ENCODE measurements around the gene KLHL36. TPM values are rescaled to one million over a fixed set of nuclear protein-coding genes. Genes with fewer than 3 reads are reported as not detected.
A peak's percentile ranks its signal among the peaks of the same experiment; 100 is the strongest.

KLHL36 gene
- total RNA-seq, 6 donors from 2014 or later = 44.1 to 92.2 (median 54.2) TPM

DNA sequence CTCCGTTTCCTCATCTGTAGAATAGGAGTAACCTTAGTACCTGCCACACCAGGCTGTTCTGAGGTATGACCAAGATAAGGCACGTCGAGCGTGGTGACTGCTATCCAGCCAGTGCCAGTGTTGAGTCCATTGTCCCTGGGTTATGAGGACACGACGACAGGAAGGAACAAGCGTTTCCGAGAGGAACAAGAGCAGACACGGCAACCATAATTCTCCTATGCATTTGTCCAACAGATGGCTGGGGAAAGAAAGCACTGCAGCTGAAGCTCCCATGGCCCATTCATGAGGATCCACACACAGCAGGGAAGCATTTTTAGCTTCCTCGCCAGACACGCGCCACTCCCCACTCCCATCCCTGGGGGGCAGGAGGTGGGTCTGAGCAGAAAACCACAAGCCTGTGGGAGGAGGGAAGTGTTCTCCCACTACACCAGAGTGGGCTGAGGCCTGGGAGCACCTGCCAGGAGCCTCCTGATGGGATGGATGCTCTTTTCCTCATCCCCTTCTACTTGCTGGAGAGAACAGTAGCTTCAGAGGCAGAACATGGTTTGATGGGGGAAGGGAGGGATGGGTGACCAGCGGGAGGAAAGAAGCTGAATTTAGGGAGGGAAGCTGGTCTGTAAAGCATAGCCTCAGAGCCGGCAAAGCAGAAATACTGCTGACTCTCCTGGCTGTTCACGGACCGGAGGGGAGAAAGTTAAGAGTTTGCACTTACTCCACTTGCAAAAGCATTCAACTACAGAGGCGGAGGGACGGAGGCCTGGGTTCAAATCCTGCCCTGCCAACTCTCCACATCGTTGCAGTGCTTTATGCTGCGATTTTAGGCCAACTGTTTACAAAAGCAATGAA, 33.1 kb upstream of the KLHL36 start:
- Histone ChIP-seq H3K4me3 (peak overlapping the region in 3 of 4 donors; percentile 72 to 77 (median 77)), H3K9me3 (no peaks in the 10 kb centered on the region), H3K27me3 (no peaks in the 10 kb centered on the region), H3K4me1 (peaks cover 39 to 62% (median 45%) of the 10 kb centered on the region in 4 donors), H3K27ac (peak overlapping the region in 3 of 4 donors; percentile 4 to 60 (median 52)), H3K36me3 (no peaks in the 10 kb centered on the region)
- WGBS, 2 donors = 64 to 74% methylated on average over 20 of the region's 20 CpGs
- TF ChIP-seq POLR2AphosphoS5 (IDR thresholded peaks at IDR 0.05) = no peak
- TF ChIP-seq EP300 (IDR thresholded peaks at IDR 0.05) = no peak
- TF ChIP-seq POLR2A (IDR thresholded peaks at IDR 0.05) = no peak
- TF ChIP-seq CTCF (IDR thresholded peaks at IDR 0.05) = no peak
- no peak for ATAC-seq (ENCODE audit: low FRiP score in 2 of 2)
- DNase-seq = no peak

- Histone ChIP-seq H3K27ac (peak overlapping the region in 3 of 4 donors; percentile 78 to 87 (median 85)), H3K36me3 (no peaks in the 10 kb centered on the region), H3K4me3 (peak overlapping the region; percentile 72 to 88 (median 77)), H3K4me1 (peaks cover 35 to 54% (median 37%) of the 10 kb centered on the region in 4 donors), H3K27me3 (no peaks in the 10 kb centered on the region), H3K9me3 (no peaks in the 10 kb centered on the region)
- 36 to 46% methylated on average over 13 of the region's 13 CpGs for WGBS, 2 donors
- no peak for TF ChIP-seq POLR2AphosphoS5 (IDR thresholded peaks at IDR 0.05)
- DNase-seq (no peak), ATAC-seq (ENCODE audit: low FRiP score in 2 of 2) (no peak)
Measured at GRCh38 chr16:84616515-84616914, 31.8 kb upstream of the KLHL36 start.

DNA sequence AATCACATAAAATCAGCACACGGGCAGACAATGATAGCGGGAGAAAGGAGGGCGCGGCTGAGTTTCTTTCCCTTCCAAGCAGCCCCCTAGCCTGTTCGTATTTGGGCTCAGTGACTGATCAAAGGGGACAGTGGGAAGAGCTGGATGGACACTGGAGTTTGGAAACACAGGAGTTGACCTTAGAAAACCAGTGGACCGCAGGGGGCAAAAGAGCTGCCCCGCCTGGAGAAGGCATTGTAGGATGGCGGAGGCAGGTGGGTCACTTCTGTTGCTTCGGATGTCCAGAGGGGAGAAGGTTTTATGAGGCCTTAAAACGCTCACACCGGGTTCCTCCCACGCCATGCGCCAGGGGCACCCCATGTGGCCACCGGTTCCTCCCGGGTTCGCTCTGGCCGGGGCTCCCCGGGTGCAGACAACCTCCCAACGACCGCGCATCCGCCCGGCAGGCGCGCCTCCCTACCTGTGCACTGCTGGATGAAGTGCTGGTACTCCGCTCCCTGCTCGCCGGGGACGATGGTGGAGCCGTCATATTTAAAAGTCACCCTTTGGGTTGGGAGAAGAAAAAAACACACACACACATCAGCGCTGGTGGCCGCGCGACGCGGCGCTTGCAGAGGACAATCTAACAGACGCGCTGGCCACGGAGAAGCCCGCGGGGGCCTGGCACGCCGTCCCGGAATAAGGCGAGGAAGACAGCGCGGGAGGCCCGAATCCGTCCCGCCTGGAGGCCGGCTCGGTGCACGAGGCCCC, 31.1 kb upstream of the KLHL36 start:
- TF ChIP-seq CTCF (IDR thresholded peaks at IDR 0.05) = no peak
- no peak for TF ChIP-seq POLR2AphosphoS5 (IDR thresholded peaks at IDR 0.05)
- TF ChIP-seq EP300 (IDR thresholded peaks at IDR 0.05) = no peak
- TF ChIP-seq POLR2A (IDR thresholded peaks at IDR 0.05) = no peak
- H3K27me3 ChIP-seq = no peaks in the 10 kb centered on the region
- H3K4me1 ChIP-seq = peaks cover 31 to 52% (median 37%) of the 10 kb centered on the region in 4 donors
- DNase-seq (peak in 1 of 2 donors; percentile 91), ATAC-seq (ENCODE audit: low FRiP score in 2 of 2) (peak; percentile 4 to 25)
- no peaks in the 10 kb centered on the region for H3K9me3 ChIP-seq
- H3K4me3 ChIP-seq = peak overlapping the region; percentile 72 to 88 (median 77)
- 3% methylated on average over 32 to 49 of the region's 54 CpGs for WGBS, 2 donors
- H3K27ac ChIP-seq = peak overlapping the region; percentile 78 to 87 (median 82)
- H3K36me3 ChIP-seq = no peaks in the 10 kb centered on the region

DNA sequence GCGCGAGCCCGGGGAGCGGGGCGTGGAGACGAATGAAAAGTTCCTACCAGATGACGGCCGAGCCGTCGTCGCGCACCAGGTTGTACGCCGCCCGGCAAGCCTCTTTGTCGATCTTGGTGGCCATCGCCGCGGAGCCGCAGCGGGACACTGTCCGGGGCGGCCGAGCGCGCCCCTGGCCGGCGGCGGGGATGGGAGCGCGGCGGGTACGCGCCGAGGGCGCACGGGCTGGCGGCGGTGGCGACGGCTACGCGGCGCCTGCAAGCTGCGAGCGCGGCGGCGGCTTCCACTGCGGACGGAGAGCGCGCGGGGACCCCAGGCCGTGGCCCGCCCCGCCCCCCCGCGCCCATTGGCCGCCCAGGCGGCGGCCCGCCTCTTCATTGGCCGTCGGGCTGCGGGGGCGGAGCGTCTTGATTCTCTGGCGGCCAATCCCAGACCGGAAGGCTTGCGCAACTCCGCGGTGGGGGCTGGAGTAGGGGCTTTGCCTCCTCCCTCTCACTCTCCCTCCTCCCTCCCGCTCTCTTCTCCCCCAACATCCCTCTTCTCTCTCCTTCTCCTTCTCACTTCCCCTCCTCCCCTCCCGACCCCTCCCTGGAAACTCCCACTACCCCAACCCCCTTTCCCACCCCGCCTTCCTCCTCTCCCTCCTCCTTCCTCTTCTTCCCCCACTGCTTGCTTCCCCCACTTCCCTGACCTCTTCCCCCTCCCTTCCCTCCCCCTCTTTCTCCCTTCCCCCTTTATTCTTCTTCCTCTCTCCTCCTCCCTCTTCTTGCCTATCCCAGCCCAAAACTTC, 30.3 kb upstream of the KLHL36 start, which contains the start of gene COTL1:
Gene COTL1 (minus strand): TSS at position 288 of the 790 bp plus-strand sequence. CDS start 164 bp downstream, at position 124.
- H3K27ac ChIP-seq = peak within 1 kb of the TSS; percentile 78 to 87 (median 82)
- DNase-seq (peak; percentile 94 to 97), ATAC-seq (ENCODE audit: low FRiP score in 2 of 2) (peak; percentile 88 to 93)
- peak within 1 kb of the TSS; percentile 72 to 88 (median 77) for H3K4me3 ChIP-seq
- H3K27me3 ChIP-seq = no peaks in the 10 kb centered on the region
- 0 to 3% methylated on average over 10 to 18 of the region's 76 CpGs for WGBS, 2 donors
- H3K4me1 ChIP-seq = peaks cover 31 to 53% (median 37%) of the 10 kb centered on the region in 4 donors
- no peaks in the 10 kb centered on the region for H3K36me3 ChIP-seq
- no peaks in the 10 kb centered on the region for H3K9me3 ChIP-seq
- TF ChIP-seq CTCF (IDR thresholded peaks at IDR 0.05) = peak in 3 of 6 experiments; percentile 15 to 40 (median 28)
- peak in 1 of 2 donors; percentile 69 for TF ChIP-seq POLR2AphosphoS5 (IDR thresholded peaks at IDR 0.05)
- TF ChIP-seq EP300 (IDR thresholded peaks at IDR 0.05) = no peak
- TF ChIP-seq POLR2A (IDR thresholded peaks at IDR 0.05) = peak in 2 of 4 donors; percentile 68 to 74

All from upper lobe of left lung (tissue), 6 donors.